ENCODE data around the gene HCN3.
"Not testable (repeated sequence)": the region's sequence is repeated elsewhere in the genome, so short reads cannot be mapped to it uniquely, and the experiment has no call there.

Gene HCN3

DNA sequence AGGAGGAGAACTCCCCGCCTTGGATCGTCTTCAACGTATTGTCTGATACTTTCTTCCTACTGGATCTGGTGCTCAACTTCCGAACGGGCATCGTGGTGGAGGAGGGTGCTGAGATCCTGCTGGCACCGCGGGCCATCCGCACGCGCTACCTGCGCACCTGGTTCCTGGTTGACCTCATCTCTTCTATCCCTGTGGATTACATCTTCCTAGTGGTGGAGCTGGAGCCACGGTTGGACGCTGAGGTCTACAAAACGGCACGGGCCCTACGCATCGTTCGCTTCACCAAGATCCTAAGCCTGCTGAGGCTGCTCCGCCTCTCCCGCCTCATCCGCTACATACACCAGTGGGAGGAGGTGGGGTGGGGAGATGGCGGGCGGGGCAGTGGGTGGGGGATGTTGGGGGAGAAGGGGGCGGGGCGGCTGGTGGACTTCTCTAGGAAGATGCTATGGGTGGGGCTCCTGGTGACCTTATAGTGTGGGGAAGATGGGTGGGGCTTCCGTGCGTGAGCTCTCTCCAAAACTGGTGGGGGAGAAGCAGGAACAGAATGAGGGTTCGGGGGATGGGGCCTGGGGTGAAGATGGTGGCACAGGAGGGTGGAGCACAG lies 5.3 kb downstream of the HCN3 start:
- no peaks in the 10 kb centered on the region for H3K9me3 ChIP-seq

GRCh38 chr1:155284476-155284875 lies 7.2 kb downstream of the HCN3 start:
- Histone ChIP-seq H3K27me3 (no peaks in the 10 kb centered on the region), H3K4me2 (no peak overlapping the region), H3K36me3 (peaks cover 4% of the 10 kb centered on the region; the same call in 1 of the 2 replicates), H3K9ac (no peak overlapping the region), H4K20me1 (peaks cover 1% of the 10 kb centered on the region; the same call in 1 of the 2 replicates), H3K27ac (no peak overlapping the region), H3K4me3 (no peak overlapping the region), H3K4me1 (no peaks in the 10 kb centered on the region), H3K9me3 (no peaks in the 10 kb centered on the region)
- no peak for TF ChIP-seq Cebpa-rat (IDR thresholded peaks at IDR 0.05)

More for the DNA sequence above, 5.3 kb downstream of the HCN3 start:
- Histone ChIP-seq H4K20me1 (peaks cover 13% of the 10 kb centered on the region), H3K4me1 (peaks cover 12% of the 10 kb centered on the region), H3K27me3 (no peaks in the 10 kb centered on the region), H3K36me3 (peaks cover 4% of the 10 kb centered on the region; the same call in 1 of the 2 replicates), H3K9ac (no peak overlapping the region), H3K4me3 (no peak overlapping the region), H3K27ac (no peak overlapping the region), H3K4me2 (no peak overlapping the region)
- no peak for TF ChIP-seq Cebpa-rat (IDR thresholded peaks at IDR 0.05)

DNA sequence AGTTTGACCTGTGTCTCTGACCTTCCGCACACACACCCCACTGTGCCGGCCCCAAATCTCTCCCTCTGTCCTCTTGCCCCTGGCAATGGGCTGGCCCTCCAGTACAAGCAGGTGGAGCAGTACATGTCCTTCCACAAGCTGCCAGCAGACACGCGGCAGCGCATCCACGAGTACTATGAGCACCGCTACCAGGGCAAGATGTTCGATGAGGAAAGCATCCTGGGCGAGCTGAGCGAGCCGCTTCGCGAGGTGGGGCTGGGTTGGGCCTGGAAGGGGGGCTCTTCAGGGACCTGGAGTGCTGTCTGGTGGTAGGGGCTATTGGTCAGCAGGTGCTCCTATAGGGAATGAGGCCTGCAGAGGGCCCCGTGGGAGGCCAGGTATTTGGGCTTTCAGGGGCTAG lies 7.8 kb downstream of the HCN3 start:
- Histone ChIP-seq H3K4me2 (no peak overlapping the region), H3K4me3 (no peak overlapping the region), H3K9ac (no peak overlapping the region), H3K27me3 (no peaks in the 10 kb centered on the region), H3K27ac (no peak overlapping the region), H4K20me1 (no peaks in the 10 kb centered on the region), H3K9me3 (no peaks in the 10 kb centered on the region), H3K4me1 (no peaks in the 10 kb centered on the region), H3K36me3 (peaks cover 4% of the 10 kb centered on the region; the same call in 1 of the 2 replicates)
- no peak for TF ChIP-seq Cebpa-rat (IDR thresholded peaks at IDR 0.05)

DNA sequence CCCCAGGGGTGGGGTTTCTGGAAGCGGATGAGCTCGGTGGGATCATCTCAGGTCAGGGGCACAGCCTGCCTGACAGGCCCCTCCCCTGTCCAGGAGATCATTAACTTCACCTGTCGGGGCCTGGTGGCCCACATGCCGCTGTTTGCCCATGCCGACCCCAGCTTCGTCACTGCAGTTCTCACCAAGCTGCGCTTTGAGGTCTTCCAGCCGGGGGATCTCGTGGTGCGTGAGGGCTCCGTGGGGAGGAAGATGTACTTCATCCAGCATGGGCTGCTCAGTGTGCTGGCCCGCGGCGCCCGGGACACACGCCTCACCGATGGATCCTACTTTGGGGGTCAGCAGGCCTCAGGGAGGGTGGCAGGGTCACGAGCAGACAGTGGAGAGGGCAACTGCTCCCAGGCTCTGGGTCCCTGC lies 8.4 kb downstream of the HCN3 start:
- Histone ChIP-seq H3K9me3 (no peaks in the 10 kb centered on the region), H3K4me3 (no peak overlapping the region), H4K20me1 (no peaks in the 10 kb centered on the region), H3K4me1 (no peaks in the 10 kb centered on the region), H3K27me3 (no peaks in the 10 kb centered on the region), H3K27ac (no peak overlapping the region), H3K36me3 (peaks cover 4% of the 10 kb centered on the region; the same call in 1 of the 2 replicates), H3K9ac (no peak overlapping the region), H3K4me2 (no peak overlapping the region)
- no peak for TF ChIP-seq Cebpa-rat (IDR thresholded peaks at IDR 0.05)

GRCh38 chr1:155286544-155286943 lies 9.3 kb downstream of the HCN3 start:
- Histone ChIP-seq H3K9me3 (no peaks in the 10 kb centered on the region), H3K4me1 (no peaks in the 10 kb centered on the region), H3K9ac (no peak overlapping the region), H3K36me3 (peaks cover 4% of the 10 kb centered on the region; the same call in 1 of the 2 replicates), H3K4me3 (no peak overlapping the region), H3K27me3 (no peaks in the 10 kb centered on the region), H3K27ac (no peak overlapping the region), H3K4me2 (no peak overlapping the region), H4K20me1 (no peaks in the 10 kb centered on the region)
- TF ChIP-seq Cebpa-rat (IDR thresholded peaks at IDR 0.05) = no peak

DNA sequence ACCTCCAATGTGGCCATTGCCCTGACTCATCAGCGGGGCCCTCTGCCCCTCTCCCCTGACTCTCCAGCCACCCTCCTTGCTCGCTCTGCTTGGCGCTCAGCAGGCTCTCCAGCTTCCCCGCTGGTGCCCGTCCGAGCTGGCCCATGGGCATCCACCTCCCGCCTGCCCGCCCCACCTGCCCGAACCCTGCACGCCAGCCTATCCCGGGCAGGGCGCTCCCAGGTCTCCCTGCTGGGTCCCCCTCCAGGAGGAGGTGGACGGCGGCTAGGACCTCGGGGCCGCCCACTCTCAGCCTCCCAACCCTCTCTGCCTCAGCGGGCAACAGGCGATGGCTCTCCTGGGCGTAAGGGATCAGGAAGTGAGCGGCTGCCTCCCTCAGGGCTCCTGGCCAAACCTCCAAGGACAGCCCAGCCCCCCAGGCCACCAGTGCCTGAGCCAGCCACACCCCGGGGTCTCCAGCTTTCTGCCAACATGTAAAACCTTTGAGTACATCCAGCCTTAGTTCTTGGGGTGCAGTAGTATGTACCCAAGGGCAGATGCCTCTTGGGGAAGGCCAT lies 10.8 kb downstream of the HCN3 start:
- Histone ChIP-seq H3K27ac (no peak overlapping the region), H4K20me1 (no peaks in the 10 kb centered on the region)
- TF ChIP-seq Cebpa-rat (IDR thresholded peaks at IDR 0.05) = no peak

DNA sequence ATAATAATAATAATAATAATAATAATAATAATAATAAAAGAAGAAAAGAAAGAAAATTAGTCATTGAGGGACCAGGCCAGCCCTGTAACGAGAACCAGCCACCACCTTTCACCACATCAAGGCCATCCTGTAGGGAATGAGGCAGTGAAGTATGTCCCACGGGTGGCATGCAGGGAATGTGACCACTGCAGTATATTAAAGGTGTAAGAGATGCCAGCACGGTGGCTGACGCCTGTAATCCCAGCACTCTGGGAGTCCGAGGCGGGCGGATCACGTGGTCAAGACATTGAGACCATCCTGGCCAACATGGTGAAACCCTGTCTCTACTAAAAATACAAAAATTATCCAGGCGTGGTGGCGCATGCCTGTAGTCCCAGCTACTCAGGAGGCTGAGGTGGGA lies 13.7 kb downstream of the HCN3 start:
- H3K27me3 ChIP-seq = peaks cover 24% of the 10 kb centered on the region
- H3K4me1 ChIP-seq, H3K4me3 ChIP-seq, H3K36me3 ChIP-seq, H4K20me1 ChIP-seq, H3K9me3 ChIP-seq, H3K27ac ChIP-seq, H3K4me2 ChIP-seq, H3K9ac ChIP-seq: not testable (repeated sequence)

More for the DNA sequence above, 10.8 kb downstream of the HCN3 start:
- no peak overlapping the region for H3K4me2 ChIP-seq
- peaks cover 4% of the 10 kb centered on the region; the same call in 1 of the 2 replicates for H3K36me3 ChIP-seq
- H3K9me3 ChIP-seq = no peaks in the 10 kb centered on the region
- H3K27me3 ChIP-seq = no peaks in the 10 kb centered on the region
- H3K4me1 ChIP-seq = no peaks in the 10 kb centered on the region
- no peak overlapping the region for H3K9ac ChIP-seq
- no peak overlapping the region for H3K4me3 ChIP-seq

DNA sequence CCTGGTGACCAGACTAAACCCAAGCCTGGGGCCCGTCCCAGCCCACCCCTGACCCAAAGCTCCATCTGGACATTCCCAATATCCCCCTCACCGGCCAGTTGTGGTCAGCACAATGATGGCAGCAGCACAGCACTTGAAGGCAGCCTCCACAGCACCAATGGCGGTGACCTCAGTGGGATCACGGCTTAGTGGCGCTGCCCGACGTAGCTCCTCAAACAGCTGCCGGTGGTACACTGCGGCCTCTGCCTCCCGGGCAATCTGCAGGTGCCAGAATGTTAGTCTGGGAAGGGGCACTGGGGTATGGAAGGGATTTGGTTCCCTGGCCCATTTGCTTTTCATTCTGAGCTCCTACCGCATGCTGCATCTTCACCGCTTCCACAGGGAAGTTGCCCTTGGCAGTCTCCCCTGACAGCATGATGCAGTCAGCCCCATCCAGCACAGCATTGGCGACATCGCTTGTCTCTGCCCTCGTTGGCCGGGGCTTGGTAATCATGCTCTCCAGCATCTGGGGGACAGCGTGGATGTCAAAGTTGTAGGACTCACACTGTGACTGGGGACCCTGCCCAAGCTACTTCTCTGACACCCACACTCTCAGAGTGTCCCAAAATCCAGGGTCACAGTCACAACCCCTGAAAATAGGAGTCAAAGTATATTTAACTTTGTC lies 16.0 kb downstream of the HCN3 start:
- no peak overlapping the region for H3K9ac ChIP-seq
- no peak for TF ChIP-seq Cebpa-rat (IDR thresholded peaks at IDR 0.05)
- H3K4me1 ChIP-seq = 0 out of 2 replicates have a peak, but pooled peaks cover 7% of the 10 kb centered on the region
- H3K4me2 ChIP-seq = no peak overlapping the region
- no peak overlapping the region for H3K27ac ChIP-seq
- H3K4me3 ChIP-seq = no peak overlapping the region
- H3K27me3 ChIP-seq = peaks cover 26% of the 10 kb centered on the region
- no peaks in the 10 kb centered on the region for H4K20me1 ChIP-seq
- no peaks in the 10 kb centered on the region for H3K36me3 ChIP-seq
- H3K9me3 ChIP-seq = no peaks in the 10 kb centered on the region

- Histone ChIP-seq H3K27me3 (peaks cover 26% of the 10 kb centered on the region), H4K20me1 (no peaks in the 10 kb centered on the region), H3K9me3 (no peaks in the 10 kb centered on the region), H3K36me3 (no peaks in the 10 kb centered on the region), H3K4me1 (0 out of 2 replicates have a peak, but pooled peaks cover 7% of the 10 kb centered on the region), H3K4me2 (no peak overlapping the region), H3K9ac (no peak overlapping the region), H3K27ac (no peak overlapping the region), H3K4me3 (no peak overlapping the region)
- no peak for TF ChIP-seq Cebpa-rat (IDR thresholded peaks at IDR 0.05)
Measured at GRCh38 chr1:155294520-155295182, 17.4 kb downstream of the HCN3 start.
